HepG2 (cell line): ENCODE results near the gene PRM3. TPM values are rescaled to one million over a fixed set of nuclear protein-coding genes. Genes with fewer than 3 reads are reported as not detected.

Experiments
- ATAC-seq: fragments of 200-7000 bp; cut with Tn5 transposase; 3 replicates; pipeline ENCODE4 v1.9.1; 2020; ENCODE audit warnings: mild to moderate bottlenecking, moderate library complexity
- BruUV-seq: library from RNA; stranded (reverse); fragments of 400-500 nt; replicated peaks from 2 replicates; lab custom pipeline; 2021; lab: Mats Ljungman, UMichigan
- CTCF ChIA-PET: fragments of 300-600 bp; formaldehyde crosslinking; extraction: SDS; loops from one replicate; lab custom pipeline; 2021; ENCODE audit warnings: low total read pairs, inconsistent platforms, low intra/inter-chr PET ratio; lab: Yijun Ruan, JAX
- POLR2A ChIA-PET: fragments of 350-600 bp; sonication (Branson Sonifier 250); formaldehyde crosslinking; loops from one replicate; lab custom pipeline; 2020; ENCODE audit warnings: antibody characterized with exemption, inconsistent platforms; lab: Yijun Ruan, JAX
- DNase-seq: peaks from one replicate; pipeline ENCODE4 v3.0.0-alpha.2; 2015; ENCODE audit warnings: low spot score
- FAIRE-seq: peaks from 3 replicates; lab custom pipeline; 2011; peaks lifted over from hg19 to GRCh38; lab: Jason Lieb, UNC
- H2AFZ ChIP-seq: one replicate; pipeline ENCODE4 v1.6.1; 2011; ENCODE audit warnings: low read length, inconsistent platforms
- H3K27ac ChIP-seq: fragments of 300-600 bp; 3 replicates; pipeline ENCODE4 v1.8.0; 2011; ENCODE audit warnings: mixed run types, mild to moderate bottlenecking, mixed read lengths, low read length, inconsistent platforms; ENCODE audit not compliant: insufficient read depth; ENCODE audit errors: extremely low read length
- H3K27me3 ChIP-seq, 2 experiments: fragments of 200-600 bp in 1 of 2; 2 replicates in 1 of 2; 3 replicates in 1 of 2; pipeline versions ENCODE4 v1.6.0 to v1.8.0; 2011; ENCODE audit warnings: low read length in 2 of 2, mild to moderate bottlenecking in 2 of 2, moderate library complexity in 2 of 2, inconsistent platforms in 1 of 2; ENCODE audit not compliant: insufficient read depth in 2 of 2, control insufficient read depth in 1 of 2
- H3K36me3 ChIP-seq, 2 experiments: fragments of 200-600 bp in 1 of 2; replicated peaks in 1 of 2; 2 replicates in 1 of 2; 3 replicates in 1 of 2; pipeline versions ENCODE4 v1.5.1 to v1.8.0; 2011; ENCODE audit warnings: low read length in 2 of 2, inconsistent platforms in 1 of 2; ENCODE audit not compliant: insufficient read depth in 2 of 2, control insufficient read depth in 1 of 2
- H3K4me1 ChIP-seq: 2 replicates; pipeline ENCODE4 v1.5.1; 2012; ENCODE audit warnings: low read length, inconsistent platforms; ENCODE audit not compliant: insufficient read depth
- H3K4me2 ChIP-seq: 2 replicates; pipeline ENCODE4 v1.6.0; 2011; ENCODE audit warnings: low read depth, low read length, inconsistent platforms
- H3K4me3 ChIP-seq, 3 experiments: fragments of 200-600 bp in 1 of 3; sonication (generic), shearing (Covaris generic) in 1 of 3; replicated peaks in 1 of 3; 2 replicates each; pipeline ENCODE4 v1.5.1; 2011 to 2016; ENCODE audit warnings: low read length in 3 of 3, inconsistent platforms in 2 of 3, low read depth in 2 of 3, mild to moderate bottlenecking in 2 of 3, control low read depth in 1 of 3, mixed read lengths in 1 of 3; ENCODE audit not compliant: insufficient read depth in 1 of 3
- H3K79me2 ChIP-seq: one replicate; pipeline ENCODE4 v1.6.1; 2011; ENCODE audit warnings: low read length, inconsistent platforms; ENCODE audit not compliant: insufficient read depth
- H3K9ac ChIP-seq: 2 replicates; pipeline ENCODE4 v1.6.0; 2011; ENCODE audit warnings: mild to moderate bottlenecking, low read depth, low read length, inconsistent platforms; ENCODE audit not compliant: insufficient read depth
- H3K9me3 ChIP-seq: 2 replicates; pipeline ENCODE4 v1.5.1; 2012; ENCODE audit warnings: mild to moderate bottlenecking, low read length
- H4K20me1 ChIP-seq: 2 replicates; pipeline ENCODE4 v1.6.0; 2011; ENCODE audit warnings: inconsistent platforms, mild to moderate bottlenecking, low read length, moderate library complexity; ENCODE audit not compliant: insufficient read depth
- CBFB ChIP-seq: sonication (generic); formaldehyde crosslinking; IDR thresholded peaks from 2 replicates; pipeline ENCODE4 v1.4.0; 2020; ENCODE audit warnings: missing genetic modification reagents
- FOXA3 ChIP-seq: IDR thresholded peaks from 2 replicates; pipeline ENCODE4 v1.6.1; 2016; ENCODE audit warnings: missing genetic modification reagents, missing compliant biosample characterization
- HIVEP1 ChIP-seq: sonication (generic); formaldehyde crosslinking; IDR thresholded peaks from 2 replicates; pipeline ENCODE4 v1.4.0; 2020; ENCODE audit warnings: mild to moderate bottlenecking, missing genetic modification reagents
- KDM5B ChIP-seq: sonication (generic); formaldehyde crosslinking; IDR thresholded peaks from 2 replicates; pipeline ENCODE4 v1.4.0; 2020; ENCODE audit warnings: missing genetic modification reagents, mild to moderate bottlenecking, borderline replicate concordance
- NRL ChIP-seq: sonication (generic); formaldehyde crosslinking; IDR thresholded peaks from 2 replicates; pipeline ENCODE4 v1.5.0; 2020; ENCODE audit warnings: missing genetic modification reagents, mild to moderate bottlenecking, moderate library complexity, borderline replicate concordance
- RCOR2 ChIP-seq: IDR thresholded peaks from 2 replicates; pipeline ENCODE4 v1.6.1; 2016; ENCODE audit warnings: missing biosample characterization, missing genetic modification reagents
- XRCC5 ChIP-seq: fragments of 200-400 bp; formaldehyde crosslinking; optimal IDR thresholded peaks from 2 replicates; pipeline ENCODE3; 2017; ENCODE audit warnings: mild to moderate bottlenecking, low read length
- ZBTB33 ChIP-seq: sonication (generic); formaldehyde crosslinking; IDR thresholded peaks from 2 replicates; pipeline ENCODE4 v1.4.0; 2020; ENCODE audit warnings: missing genetic modification reagents
- ZFYVE20 ChIP-seq: sonication (generic); formaldehyde crosslinking; IDR thresholded peaks from 2 replicates; pipeline ENCODE4 v1.8.0; 2023; ENCODE audit warnings: low read depth, mild to moderate bottlenecking, moderate library complexity, missing genetic modification reagents, borderline replicate concordance
- ZHX1 ChIP-seq: sonication (generic); formaldehyde crosslinking; IDR thresholded peaks from 2 replicates; pipeline ENCODE4 v1.8.1; 2022; ENCODE audit warnings: low read depth, mild to moderate bottlenecking, missing genetic modification reagents
- ZNF292 ChIP-seq: sonication (generic); formaldehyde crosslinking; IDR thresholded peaks from 2 replicates; pipeline ENCODE4 v1.8.1; 2022; ENCODE audit warnings: mild to moderate bottlenecking, low read depth, missing genetic modification reagents, borderline replicate concordance
- ZNF629 ChIP-seq: sonication (generic); formaldehyde crosslinking; conservative IDR thresholded peaks from 2 replicates; pipeline ENCODE4 v1.5.0; 2020; ENCODE audit warnings: missing genetic modification reagents
- ZNF713 ChIP-seq: sonication (generic); formaldehyde crosslinking; IDR thresholded peaks from 2 replicates; pipeline ENCODE4 v1.4.0; 2020; ENCODE audit warnings: mild to moderate bottlenecking, missing genetic modification reagents
- ZNF883 ChIP-seq: sonication (generic); formaldehyde crosslinking; IDR thresholded peaks from 2 replicates; pipeline ENCODE4 v1.5.1; 2020; ENCODE audit warnings: mild to moderate bottlenecking, missing genetic modification reagents; ENCODE audit errors: not compliant biosample characterization
- WGBS: methylation state at CpG from one replicate; pipeline ENCODE4 v1.1.6; 2017; ENCODE audit warnings: low lambda C conversion rate; 5-methylcytosine and 5-hydroxymethylcytosine counted together
- in situ Hi-C: cut with HindIII; loops from 2 replicates; pipeline ENCODE4 v1.10.0; 2017; ENCODE audit warnings: low pct_unique_long_range_greater_than_20kb; ENCODE audit not compliant: extremely low pct_ligation_motif_present
- intact Hi-C: fragments of 100-400 bp; cut with micrococcal nuclease; formaldehyde crosslinking; loops from one replicate; pipeline ENCODE4 v1.10.0; 2022; ENCODE audit not compliant: unreplicated experiment
- polyA plus RNA-seq, 8 experiments: library from polyadenylated mRNA; depleted of rRNA in 3 of 8; stranded (reverse) in 7 of 8; unstranded in 1 of 8; fragments of >200 nt; fragmentation: Illumina TruSeq in 4 of 8; extraction: Trizol in 4 of 8; gene quantifications; 2 replicates each; pipeline versions ENCODE4 v1.2.1 to v1.2.3, GENCODE V29; 2011 to 2016; ENCODE audit warnings: low read depth in 4 of 8, missing spikeins in 1 of 8, mixed read lengths in 1 of 8; ENCODE audit not compliant: insufficient read depth in 1 of 8
- total RNA-seq, 5 experiments: library from RNA; depleted of rRNA; stranded (reverse); fragments of >200 nt; fragmentation: Illumina TruSeq; extraction: Trizol; gene quantifications; 2 replicates each; pipeline ENCODE4 v1.2.3, GENCODE V29; 2016; ENCODE audit warnings: low read depth in 1 of 5
- TF ChIP-seq, protein P1 (sequence below): sonication (generic); formaldehyde crosslinking; conservative IDR thresholded peaks from 2 replicates; pipeline ENCODE4 v1.8.0; 2022; ENCODE audit warnings: mild to moderate bottlenecking, moderate library complexity, missing genetic modification reagents
- TF ChIP-seq, protein P2 (sequence below): IDR thresholded peaks from 2 replicates; pipeline ENCODE4 v1.6.1; 2012; ENCODE audit warnings: inconsistent platforms

The PRM3 gene
- total and polyA plus RNA-seq, 2 of the 13 experiments (the other 11 are each of a cell fraction or from before 2014, with no cell fraction given): not detected

DNA sequence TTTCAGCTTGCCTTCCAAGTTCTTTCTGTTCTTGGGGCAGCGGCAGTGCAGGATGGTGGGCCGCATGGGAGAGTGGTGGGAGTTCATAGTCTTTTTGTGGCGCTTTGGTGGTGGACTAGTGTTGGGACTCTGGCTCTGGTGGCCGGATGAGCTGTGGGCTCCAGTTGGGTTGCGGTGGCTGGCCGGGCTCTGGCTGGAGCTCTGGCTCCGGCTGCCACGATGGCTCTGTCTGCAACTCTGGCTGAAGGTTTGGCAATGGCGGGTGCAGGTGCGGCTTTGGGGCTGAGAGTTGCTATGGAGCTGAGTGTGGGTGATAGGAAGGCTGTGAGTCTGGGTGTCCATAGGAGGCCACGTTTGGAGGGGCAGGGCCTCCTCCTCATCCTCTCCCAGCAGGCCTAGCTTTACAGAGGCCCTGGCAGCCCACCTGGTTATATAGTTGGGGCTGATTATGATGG is 4.5 kb downstream of the PRM3 start, which contains the start of gene TNP2 (continued):
- TF ChIP-seq HIVEP1 (peak; percentile 59; the same call in 1 of the 2 replicates), KDM5B (CRISPR knock-in tag) (peak; percentile 31; the same call in 1 of the 2 replicates)

- CTCF ChIA-PET: no interaction called here
- in situ Hi-C loops: no loop called here
- H3K4me2 ChIP-seq: no peak overlapping the region
- H3K27ac ChIP-seq: no peak overlapping the region
- H3K79me2 ChIP-seq: no peaks in the 10 kb centered on the region
- POLR2A ChIA-PET: interaction anchor here (2.3 kb wide), 1 partner anchor 9 kb away, joined by 9 read pairs; the partner anchor contains the start of gene SOCS1
- H2AFZ ChIP-seq: no peak overlapping the region
- FAIRE-seq (no peak), DNase-seq (no peak), ATAC-seq (no peak)
- intact Hi-C loops: no loop called here
- H3K9me3 ChIP-seq: peaks cover 5% of the 10 kb centered on the region; the same call in 1 of the 2 replicates
- 69% methylated on average over 7 of the region's 7 CpGs for WGBS
- H3K9ac ChIP-seq: no peak overlapping the region
- BruUV-seq: no TSS peak
- no peaks in the 10 kb centered on the region for H3K36me3 ChIP-seq
- H4K20me1 ChIP-seq: no peaks in the 10 kb centered on the region
- no peak overlapping the region for H3K4me3 ChIP-seq
- H3K27me3 ChIP-seq: no peaks in the 10 kb centered on the region
- H3K4me1 ChIP-seq: peaks cover 87% of the 10 kb centered on the region
- TF ChIP-seq ZFYVE20 (CRISPR knock-in tag): 0 out of 2 replicates have a peak, but pooled peaks have one; percentile 34
- TF ChIP-seq NRL (CRISPR knock-in tag): no peak; the same call in 1 of the 2 replicates
- TF ChIP-seq CBFB: no peak
- no peak for TF ChIP-seq ZNF713 (CRISPR knock-in tag)
- TF ChIP-seq XRCC5: no peak
- TF ChIP-seq RCOR2 (CRISPR knock-in tag): peak; percentile 57; the same call in 1 of the 2 replicates
- no peak; the same call in 1 of the 2 replicates for TF ChIP-seq ZNF292 (CRISPR knock-in tag)
- TF ChIP-seq FOXA3: no peak
- 0 out of 2 replicates have a peak, but pooled peaks have one; percentile 23 for TF ChIP-seq ZBTB33
- TF ChIP-seq, protein P1, sequence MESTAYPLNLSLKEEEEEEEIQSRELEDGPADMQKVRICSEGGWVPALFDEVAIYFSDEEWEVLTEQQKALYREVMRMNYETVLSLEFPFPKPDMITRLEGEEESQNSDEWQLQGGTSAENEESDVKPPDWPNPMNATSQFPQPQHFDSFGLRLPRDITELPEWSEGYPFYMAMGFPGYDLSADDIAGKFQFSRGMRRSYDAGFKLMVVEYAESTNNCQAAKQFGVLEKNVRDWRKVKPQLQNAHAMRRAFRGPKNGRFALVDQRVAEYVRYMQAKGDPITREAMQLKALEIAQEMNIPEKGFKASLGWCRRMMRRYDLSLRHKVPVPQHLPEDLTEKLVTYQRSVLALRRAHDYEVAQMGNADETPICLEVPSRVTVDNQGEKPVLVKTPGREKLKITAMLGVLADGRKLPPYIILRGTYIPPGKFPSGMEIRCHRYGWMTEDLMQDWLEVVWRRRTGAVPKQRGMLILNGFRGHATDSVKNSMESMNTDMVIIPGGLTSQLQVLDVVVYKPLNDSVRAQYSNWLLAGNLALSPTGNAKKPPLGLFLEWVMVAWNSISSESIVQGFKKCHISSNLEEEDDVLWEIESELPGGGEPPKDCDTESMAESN: 0 out of 2 replicates have a peak, but pooled peaks have one; percentile 20
- TF ChIP-seq ZNF883 (CRISPR knock-in tag): peak; percentile 3
- TF ChIP-seq ZNF629: peak; percentile 97
- no peak for TF ChIP-seq ZHX1 (CRISPR knock-in tag)
- TF ChIP-seq, protein P2, sequence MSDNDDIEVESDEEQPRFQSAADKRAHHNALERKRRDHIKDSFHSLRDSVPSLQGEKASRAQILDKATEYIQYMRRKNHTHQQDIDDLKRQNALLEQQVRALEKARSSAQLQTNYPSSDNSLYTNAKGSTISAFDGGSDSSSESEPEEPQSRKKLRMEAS: 0 out of 2 replicates have a peak, but pooled peaks have one; percentile 33
Observed at GRCh38 chr16:11265124-11265523, 8.3 kb downstream of the PRM3 start.
